HT1080 (cell line): ENCODE measurements around the gene PBLD. TPM values are rescaled to one million over a fixed set of nuclear protein-coding genes. Genes with fewer than 3 reads are reported as not detected.
"Not testable (repeated sequence)": the region's sequence is repeated elsewhere in the genome, so short reads cannot be mapped to it uniquely, and the experiment has no call there.

ENCODE experiments used
- DNase-seq: peaks from one replicate; pipeline ENCODE4 v3.0.0-alpha.2; 2015; ENCODE audit warnings: low read depth
- total RNA-seq: library from RNA; depleted of rRNA; stranded (reverse); fragments of >200 nt; shearing (Covaris generic); gene quantifications from 2 replicates; pipeline ENCODE4 v1.2.3, GENCODE V29; 2014

PBLD gene
- total RNA-seq, 1 experiment from 2014 or later: 2.3 TPM

GRCh38 chr10:68331455-68332258 is 1.1 kb downstream of the PBLD start, which contains the start of gene HNRNPH3:
Gene HNRNPH3, plus strand, starts transcription at chr10:68332064. Its CDS starts 5,158 bp downstream, at chr10:68337222.
- DNase-seq: peak; percentile 94

- DNase-seq: no peak
These were observed 1.8 kb downstream of the PBLD start for GRCh38 chr10:68330852-68331454.

GRCh38 chr10:68329506-68329861 is 3.2 kb downstream of the PBLD start:
- DNase-seq: no peak

- no peak for DNase-seq
These were observed 4.6 kb downstream of the PBLD start for GRCh38 chr10:68327889-68328786.

- not testable (repeated sequence) for DNase-seq
These were observed 8.3 kb downstream of the PBLD start for GRCh38 chr10:68324396-68324795.

GRCh38 chr10:68318331-68319059 is 14.2 kb downstream of the PBLD start:
- DNase-seq: no peak

- no peak for DNase-seq
These were observed 17.1 kb downstream of the PBLD start for GRCh38 chr10:68315582-68315981.

GRCh38 chr10:68314930-68315329 is 17.8 kb downstream of the PBLD start:
- DNase-seq: not testable (repeated sequence)

GRCh38 chr10:68310531-68310930 is 22.2 kb downstream of the PBLD start:
- DNase-seq: no peak

GRCh38 chr10:68305854-68306253 is 26.9 kb downstream of the PBLD start:
- DNase-seq: no peak

GRCh38 chr10:68303849-68304412 is 28.8 kb downstream of the PBLD start:
- DNase-seq: no peak

GRCh38 chr10:68302871-68303270 is 29.9 kb downstream of the PBLD start:
- no peak for DNase-seq

- no peak for DNase-seq
These were observed 30.3 kb downstream of the PBLD start for GRCh38 chr10:68302503-68302823.

- DNase-seq: peak; percentile 46
These were observed 30.8 kb downstream of the PBLD start for GRCh38 chr10:68301790-68302502.

GRCh38 chr10:68301301-68301700 is 31.4 kb downstream of the PBLD start:
- DNase-seq: no peak

GRCh38 chr10:68296843-68297663 is 35.7 kb downstream of the PBLD start:
- DNase-seq: no peak

- no peak for DNase-seq
These were observed 42.0 kb downstream of the PBLD start for GRCh38 chr10:68290736-68291135.

GRCh38 chr10:68288717-68289116 is 44.0 kb downstream of the PBLD start:
- no peak for DNase-seq
